Measurements from ENCODE around the gene ASGR2. TPM values are rescaled to one million over a fixed set of nuclear protein-coding genes. Genes with fewer than 3 reads are reported as not detected.

ASGR2 gene
- total and polyA plus RNA-seq, 2 of the 13 experiments (the other 11 are each of a cell fraction or from before 2014, with no cell fraction given), result 320 to 754 TPM

DNA sequence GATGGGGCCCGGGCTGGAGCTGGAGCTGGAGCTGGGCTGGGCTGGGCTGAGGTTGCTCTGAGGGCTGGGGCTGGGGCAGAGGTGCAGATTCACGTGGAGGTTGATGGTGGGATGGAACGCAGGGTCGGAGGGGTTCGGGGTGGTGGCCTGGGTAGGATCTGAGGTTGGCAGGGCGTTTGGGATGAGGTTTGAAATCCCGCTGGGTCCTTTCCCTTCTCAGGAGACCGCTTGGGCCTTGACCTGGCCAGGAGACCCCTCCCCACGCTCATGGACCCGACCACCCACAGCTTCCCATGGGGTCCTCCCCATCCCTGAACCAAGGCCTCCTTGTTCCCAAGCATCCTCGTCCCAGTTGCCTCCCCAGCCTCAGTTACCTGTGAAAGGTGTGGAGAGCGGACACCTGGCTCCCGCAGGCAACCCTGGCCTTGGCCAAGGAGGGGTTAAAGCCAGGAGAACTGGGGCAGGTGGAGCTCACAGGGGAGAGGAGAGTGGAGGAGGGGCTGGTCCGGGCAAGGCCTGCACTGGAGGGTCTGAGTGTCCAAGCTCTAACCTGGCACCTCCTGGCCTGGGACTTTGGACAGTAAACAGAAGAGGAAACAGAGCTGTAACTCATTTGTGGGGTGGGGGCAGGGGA lies at the start of gene ASGR2 (continued):
- TF ChIP-seq, protein P1, sequence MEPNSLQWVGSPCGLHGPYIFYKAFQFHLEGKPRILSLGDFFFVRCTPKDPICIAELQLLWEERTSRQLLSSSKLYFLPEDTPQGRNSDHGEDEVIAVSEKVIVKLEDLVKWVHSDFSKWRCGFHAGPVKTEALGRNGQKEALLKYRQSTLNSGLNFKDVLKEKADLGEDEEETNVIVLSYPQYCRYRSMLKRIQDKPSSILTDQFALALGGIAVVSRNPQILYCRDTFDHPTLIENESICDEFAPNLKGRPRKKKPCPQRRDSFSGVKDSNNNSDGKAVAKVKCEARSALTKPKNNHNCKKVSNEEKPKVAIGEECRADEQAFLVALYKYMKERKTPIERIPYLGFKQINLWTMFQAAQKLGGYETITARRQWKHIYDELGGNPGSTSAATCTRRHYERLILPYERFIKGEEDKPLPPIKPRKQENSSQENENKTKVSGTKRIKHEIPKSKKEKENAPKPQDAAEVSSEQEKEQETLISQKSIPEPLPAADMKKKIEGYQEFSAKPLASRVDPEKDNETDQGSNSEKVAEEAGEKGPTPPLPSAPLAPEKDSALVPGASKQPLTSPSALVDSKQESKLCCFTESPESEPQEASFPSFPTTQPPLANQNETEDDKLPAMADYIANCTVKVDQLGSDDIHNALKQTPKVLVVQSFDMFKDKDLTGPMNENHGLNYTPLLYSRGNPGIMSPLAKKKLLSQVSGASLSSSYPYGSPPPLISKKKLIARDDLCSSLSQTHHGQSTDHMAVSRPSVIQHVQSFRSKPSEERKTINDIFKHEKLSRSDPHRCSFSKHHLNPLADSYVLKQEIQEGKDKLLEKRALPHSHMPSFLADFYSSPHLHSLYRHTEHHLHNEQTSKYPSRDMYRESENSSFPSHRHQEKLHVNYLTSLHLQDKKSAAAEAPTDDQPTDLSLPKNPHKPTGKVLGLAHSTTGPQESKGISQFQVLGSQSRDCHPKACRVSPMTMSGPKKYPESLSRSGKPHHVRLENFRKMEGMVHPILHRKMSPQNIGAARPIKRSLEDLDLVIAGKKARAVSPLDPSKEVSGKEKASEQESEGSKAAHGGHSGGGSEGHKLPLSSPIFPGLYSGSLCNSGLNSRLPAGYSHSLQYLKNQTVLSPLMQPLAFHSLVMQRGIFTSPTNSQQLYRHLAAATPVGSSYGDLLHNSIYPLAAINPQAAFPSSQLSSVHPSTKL (CRISPR knock-in tag; IDR thresholded peaks at IDR 0.05), result peak; percentile 56; the same call in 1 of the 2 replicates
- TF ChIP-seq ZNF563 (CRISPR knock-in tag; IDR thresholded peaks at IDR 0.05) (no peak), ZNF570 (CRISPR knock-in tag; IDR thresholded peaks at IDR 0.05; ENCODE audit: borderline replicate concordance) (no peak), ZNF724P (CRISPR knock-in tag; IDR thresholded peaks at IDR 0.05; ENCODE audit: borderline replicate concordance) (no peak), SAP130 (CRISPR knock-in tag; IDR thresholded peaks at IDR 0.05; ENCODE audit: low read depth) (peak; percentile 75), THYN1 (CRISPR knock-in tag; IDR thresholded peaks at IDR 0.05; ENCODE audit: borderline replicate concordance, low read depth) (no peak), REL (CRISPR knock-in tag; conservative IDR thresholded peaks at IDR 0.05) (0 out of 2 replicates have a peak, but pooled peaks have one; percentile 53), KAT2B (IDR thresholded peaks at IDR 0.05; ENCODE audit: borderline replicate concordance, low read depth, low read length) (no peak), HDAC6 (IDR thresholded peaks at IDR 0.05; ENCODE audit: low read depth, low read length) (no peak), MIER2 (CRISPR knock-in tag; IDR thresholded peaks at IDR 0.05) (no peak), MAFG (CRISPR knock-in tag; IDR thresholded peaks at IDR 0.05) (no peak)
- TF ChIP-seq, protein P2, sequence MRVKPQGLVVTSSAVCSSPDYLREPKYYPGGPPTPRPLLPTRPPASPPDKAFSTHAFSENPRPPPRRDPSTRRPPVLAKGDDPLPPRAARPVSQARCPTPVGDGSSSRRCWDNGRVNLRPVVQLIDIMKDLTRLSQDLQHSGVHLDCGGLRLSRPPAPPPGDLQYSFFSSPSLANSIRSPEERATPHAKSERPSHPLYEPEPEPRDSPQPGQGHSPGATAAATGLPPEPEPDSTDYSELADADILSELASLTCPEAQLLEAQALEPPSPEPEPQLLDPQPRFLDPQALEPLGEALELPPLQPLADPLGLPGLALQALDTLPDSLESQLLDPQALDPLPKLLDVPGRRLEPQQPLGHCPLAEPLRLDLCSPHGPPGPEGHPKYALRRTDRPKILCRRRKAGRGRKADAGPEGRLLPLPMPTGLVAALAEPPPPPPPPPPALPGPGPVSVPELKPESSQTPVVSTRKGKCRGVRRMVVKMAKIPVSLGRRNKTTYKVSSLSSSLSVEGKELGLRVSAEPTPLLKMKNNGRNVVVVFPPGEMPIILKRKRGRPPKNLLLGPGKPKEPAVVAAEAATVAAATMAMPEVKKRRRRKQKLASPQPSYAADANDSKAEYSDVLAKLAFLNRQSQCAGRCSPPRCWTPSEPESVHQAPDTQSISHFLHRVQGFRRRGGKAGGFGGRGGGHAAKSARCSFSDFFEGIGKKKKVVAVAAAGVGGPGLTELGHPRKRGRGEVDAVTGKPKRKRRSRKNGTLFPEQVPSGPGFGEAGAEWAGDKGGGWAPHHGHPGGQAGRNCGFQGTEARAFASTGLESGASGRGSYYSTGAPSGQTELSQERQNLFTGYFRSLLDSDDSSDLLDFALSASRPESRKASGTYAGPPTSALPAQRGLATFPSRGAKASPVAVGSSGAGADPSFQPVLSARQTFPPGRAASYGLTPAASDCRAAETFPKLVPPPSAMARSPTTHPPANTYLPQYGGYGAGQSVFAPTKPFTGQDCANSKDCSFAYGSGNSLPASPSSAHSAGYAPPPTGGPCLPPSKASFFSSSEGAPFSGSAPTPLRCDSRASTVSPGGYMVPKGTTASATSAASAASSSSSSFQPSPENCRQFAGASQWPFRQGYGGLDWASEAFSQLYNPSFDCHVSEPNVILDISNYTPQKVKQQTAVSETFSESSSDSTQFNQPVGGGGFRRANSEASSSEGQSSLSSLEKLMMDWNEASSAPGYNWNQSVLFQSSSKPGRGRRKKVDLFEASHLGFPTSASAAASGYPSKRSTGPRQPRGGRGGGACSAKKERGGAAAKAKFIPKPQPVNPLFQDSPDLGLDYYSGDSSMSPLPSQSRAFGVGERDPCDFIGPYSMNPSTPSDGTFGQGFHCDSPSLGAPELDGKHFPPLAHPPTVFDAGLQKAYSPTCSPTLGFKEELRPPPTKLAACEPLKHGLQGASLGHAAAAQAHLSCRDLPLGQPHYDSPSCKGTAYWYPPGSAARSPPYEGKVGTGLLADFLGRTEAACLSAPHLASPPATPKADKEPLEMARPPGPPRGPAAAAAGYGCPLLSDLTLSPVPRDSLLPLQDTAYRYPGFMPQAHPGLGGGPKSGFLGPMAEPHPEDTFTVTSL (CRISPR knock-in tag; IDR thresholded peaks at IDR 0.05; ENCODE audit: borderline replicate concordance), result no peak; the same call in 1 of the 2 replicates
- TF ChIP-seq, protein P3, sequence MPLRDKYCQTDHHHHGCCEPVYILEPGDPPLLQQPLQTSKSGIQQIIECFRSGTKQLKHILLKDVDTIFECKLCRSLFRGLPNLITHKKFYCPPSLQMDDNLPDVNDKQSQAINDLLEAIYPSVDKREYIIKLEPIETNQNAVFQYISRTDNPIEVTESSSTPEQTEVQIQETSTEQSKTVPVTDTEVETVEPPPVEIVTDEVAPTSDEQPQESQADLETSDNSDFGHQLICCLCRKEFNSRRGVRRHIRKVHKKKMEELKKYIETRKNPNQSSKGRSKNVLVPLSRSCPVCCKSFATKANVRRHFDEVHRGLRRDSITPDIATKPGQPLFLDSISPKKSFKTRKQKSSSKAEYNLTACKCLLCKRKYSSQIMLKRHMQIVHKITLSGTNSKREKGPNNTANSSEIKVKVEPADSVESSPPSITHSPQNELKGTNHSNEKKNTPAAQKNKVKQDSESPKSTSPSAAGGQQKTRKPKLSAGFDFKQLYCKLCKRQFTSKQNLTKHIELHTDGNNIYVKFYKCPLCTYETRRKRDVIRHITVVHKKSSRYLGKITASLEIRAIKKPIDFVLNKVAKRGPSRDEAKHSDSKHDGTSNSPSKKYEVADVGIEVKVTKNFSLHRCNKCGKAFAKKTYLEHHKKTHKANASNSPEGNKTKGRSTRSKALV (CRISPR knock-in tag; IDR thresholded peaks at IDR 0.05), result no peak
- TF ChIP-seq, protein P4, sequence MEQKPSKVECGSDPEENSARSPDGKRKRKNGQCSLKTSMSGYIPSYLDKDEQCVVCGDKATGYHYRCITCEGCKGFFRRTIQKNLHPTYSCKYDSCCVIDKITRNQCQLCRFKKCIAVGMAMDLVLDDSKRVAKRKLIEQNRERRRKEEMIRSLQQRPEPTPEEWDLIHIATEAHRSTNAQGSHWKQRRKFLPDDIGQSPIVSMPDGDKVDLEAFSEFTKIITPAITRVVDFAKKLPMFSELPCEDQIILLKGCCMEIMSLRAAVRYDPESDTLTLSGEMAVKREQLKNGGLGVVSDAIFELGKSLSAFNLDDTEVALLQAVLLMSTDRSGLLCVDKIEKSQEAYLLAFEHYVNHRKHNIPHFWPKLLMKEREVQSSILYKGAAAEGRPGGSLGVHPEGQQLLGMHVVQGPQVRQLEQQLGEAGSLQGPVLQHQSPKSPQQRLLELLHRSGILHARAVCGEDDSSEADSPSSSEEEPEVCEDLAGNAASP (CRISPR knock-in tag; IDR thresholded peaks at IDR 0.05; ENCODE audit: borderline replicate concordance), result peak; percentile 58; the same call in 1 of the 2 replicates
